ENCODE data around the gene LRRC4C.

The LRRC4C gene

GRCh38 chr11:40149721-40150120 is 1309.7 kb downstream of the LRRC4C start:
- TF ChIP-seq ZBTB7A (IDR thresholded peaks at IDR 0.05; ENCODE audit: low read depth) (no peak), FOXM1 (IDR thresholded peaks at IDR 0.05; ENCODE audit: borderline replicate concordance, low read depth) (no peak), TEAD4 (IDR thresholded peaks at IDR 0.05) (no peak), RAD21 (IDR thresholded peaks at IDR 0.05; ENCODE audit: low read depth) (no peak), MAX (IDR thresholded peaks at IDR 0.05) (no peak), EP300 (IDR thresholded peaks at IDR 0.05; ENCODE audit: borderline replicate concordance) (no peak), CREB1 (IDR thresholded peaks at IDR 0.05; ENCODE audit: low read depth) (no peak), YY1 (IDR thresholded peaks at IDR 0.05; ENCODE audit: low read depth) (no peak), TAF1 (IDR thresholded peaks at IDR 0.05; ENCODE audit: low read depth) (no peak), TCF12 (IDR thresholded peaks at IDR 0.05; ENCODE audit: low read depth) (no peak), NFIC (IDR thresholded peaks at IDR 0.05) (no peak), CEBPB (IDR thresholded peaks at IDR 0.05) (no peak), EGR1 (IDR thresholded peaks at IDR 0.05) (no peak)
- TF ChIP-seq, protein P1, sequence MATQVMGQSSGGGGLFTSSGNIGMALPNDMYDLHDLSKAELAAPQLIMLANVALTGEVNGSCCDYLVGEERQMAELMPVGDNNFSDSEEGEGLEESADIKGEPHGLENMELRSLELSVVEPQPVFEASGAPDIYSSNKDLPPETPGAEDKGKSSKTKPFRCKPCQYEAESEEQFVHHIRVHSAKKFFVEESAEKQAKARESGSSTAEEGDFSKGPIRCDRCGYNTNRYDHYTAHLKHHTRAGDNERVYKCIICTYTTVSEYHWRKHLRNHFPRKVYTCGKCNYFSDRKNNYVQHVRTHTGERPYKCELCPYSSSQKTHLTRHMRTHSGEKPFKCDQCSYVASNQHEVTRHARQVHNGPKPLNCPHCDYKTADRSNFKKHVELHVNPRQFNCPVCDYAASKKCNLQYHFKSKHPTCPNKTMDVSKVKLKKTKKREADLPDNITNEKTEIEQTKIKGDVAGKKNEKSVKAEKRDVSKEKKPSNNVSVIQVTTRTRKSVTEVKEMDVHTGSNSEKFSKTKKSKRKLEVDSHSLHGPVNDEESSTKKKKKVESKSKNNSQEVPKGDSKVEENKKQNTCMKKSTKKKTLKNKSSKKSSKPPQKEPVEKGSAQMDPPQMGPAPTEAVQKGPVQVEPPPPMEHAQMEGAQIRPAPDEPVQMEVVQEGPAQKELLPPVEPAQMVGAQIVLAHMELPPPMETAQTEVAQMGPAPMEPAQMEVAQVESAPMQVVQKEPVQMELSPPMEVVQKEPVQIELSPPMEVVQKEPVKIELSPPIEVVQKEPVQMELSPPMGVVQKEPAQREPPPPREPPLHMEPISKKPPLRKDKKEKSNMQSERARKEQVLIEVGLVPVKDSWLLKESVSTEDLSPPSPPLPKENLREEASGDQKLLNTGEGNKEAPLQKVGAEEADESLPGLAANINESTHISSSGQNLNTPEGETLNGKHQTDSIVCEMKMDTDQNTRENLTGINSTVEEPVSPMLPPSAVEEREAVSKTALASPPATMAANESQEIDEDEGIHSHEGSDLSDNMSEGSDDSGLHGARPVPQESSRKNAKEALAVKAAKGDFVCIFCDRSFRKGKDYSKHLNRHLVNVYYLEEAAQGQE (IDR thresholded peaks at IDR 0.05; ENCODE audit: low read depth) = no peak
- TF ChIP-seq, protein P2, sequence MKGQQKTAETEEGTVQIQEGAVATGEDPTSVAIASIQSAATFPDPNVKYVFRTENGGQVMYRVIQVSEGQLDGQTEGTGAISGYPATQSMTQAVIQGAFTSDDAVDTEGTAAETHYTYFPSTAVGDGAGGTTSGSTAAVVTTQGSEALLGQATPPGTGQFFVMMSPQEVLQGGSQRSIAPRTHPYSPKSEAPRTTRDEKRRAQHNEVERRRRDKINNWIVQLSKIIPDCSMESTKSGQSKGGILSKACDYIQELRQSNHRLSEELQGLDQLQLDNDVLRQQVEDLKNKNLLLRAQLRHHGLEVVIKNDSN (IDR thresholded peaks at IDR 0.05) = no peak

DNA sequence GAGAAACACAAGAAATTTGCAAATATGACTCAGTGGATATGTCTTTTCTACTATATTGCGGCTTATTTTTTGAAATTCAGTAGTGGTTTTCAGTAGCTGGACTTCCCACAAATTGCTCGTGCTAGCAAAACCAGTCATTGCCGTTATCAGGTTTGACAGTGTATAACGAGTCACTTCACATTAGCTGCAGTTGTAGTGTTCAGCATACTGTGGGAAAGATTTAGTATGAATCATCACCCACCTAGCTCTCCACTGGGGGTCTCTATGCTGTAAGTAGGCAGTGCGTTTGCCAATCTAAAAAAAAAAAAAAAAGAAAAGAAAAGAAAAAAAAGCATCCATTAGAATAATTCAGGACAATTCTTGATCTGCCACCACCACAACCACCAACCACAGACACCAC is 1318.9 kb downstream of the LRRC4C start:
- TF ChIP-seq FOXM1 (IDR thresholded peaks at IDR 0.05; ENCODE audit: borderline replicate concordance, low read depth) = no peak
- no peak for TF ChIP-seq YY1 (IDR thresholded peaks at IDR 0.05; ENCODE audit: low read depth)
- TF ChIP-seq, protein P1 (IDR thresholded peaks at IDR 0.05; ENCODE audit: low read depth) = no peak
- no peak for TF ChIP-seq RAD21 (IDR thresholded peaks at IDR 0.05; ENCODE audit: low read depth)
- TF ChIP-seq EP300 (IDR thresholded peaks at IDR 0.05; ENCODE audit: borderline replicate concordance) = no peak
- no peak for TF ChIP-seq EGR1 (IDR thresholded peaks at IDR 0.05)
- TF ChIP-seq TAF1 (IDR thresholded peaks at IDR 0.05; ENCODE audit: low read depth) = no peak
- TF ChIP-seq NFIC (IDR thresholded peaks at IDR 0.05) = no peak
- TF ChIP-seq MAX (IDR thresholded peaks at IDR 0.05) = no peak
- no peak for TF ChIP-seq CEBPB (IDR thresholded peaks at IDR 0.05)
- no peak for TF ChIP-seq ZBTB7A (IDR thresholded peaks at IDR 0.05; ENCODE audit: low read depth)
- no peak for TF ChIP-seq TCF12 (IDR thresholded peaks at IDR 0.05; ENCODE audit: low read depth)
- no peak for TF ChIP-seq TEAD4 (IDR thresholded peaks at IDR 0.05)
- TF ChIP-seq, protein P2 (IDR thresholded peaks at IDR 0.05) = no peak
- no peak for TF ChIP-seq CREB1 (IDR thresholded peaks at IDR 0.05; ENCODE audit: low read depth)

GRCh38 chr11:40139536-40139935 is 1319.9 kb downstream of the LRRC4C start:
- TF ChIP-seq TAF1 (IDR thresholded peaks at IDR 0.05; ENCODE audit: low read depth) (no peak), MAX (IDR thresholded peaks at IDR 0.05) (no peak), RAD21 (IDR thresholded peaks at IDR 0.05; ENCODE audit: low read depth) (no peak), EP300 (IDR thresholded peaks at IDR 0.05; ENCODE audit: borderline replicate concordance) (no peak), NFIC (IDR thresholded peaks at IDR 0.05) (no peak), ZBTB7A (IDR thresholded peaks at IDR 0.05; ENCODE audit: low read depth) (no peak)

GRCh38 chr11:40139066-40139465 is 1320.4 kb downstream of the LRRC4C start:
- TF ChIP-seq RAD21 (IDR thresholded peaks at IDR 0.05; ENCODE audit: low read depth) = no peak

GRCh38 chr11:40134820-40135570 is 1324.5 kb downstream of the LRRC4C start:
- TF ChIP-seq FOXM1 (IDR thresholded peaks at IDR 0.05; ENCODE audit: borderline replicate concordance, low read depth) = no peak
- TF ChIP-seq, protein P1 (IDR thresholded peaks at IDR 0.05; ENCODE audit: low read depth) = no peak
- TF ChIP-seq, protein P2 (IDR thresholded peaks at IDR 0.05) = no peak
- TF ChIP-seq CEBPB (IDR thresholded peaks at IDR 0.05) = no peak
- TF ChIP-seq TAF1 (IDR thresholded peaks at IDR 0.05; ENCODE audit: low read depth) = no peak
- TF ChIP-seq ZBTB7A (IDR thresholded peaks at IDR 0.05; ENCODE audit: low read depth) = no peak
- no peak for TF ChIP-seq EGR1 (IDR thresholded peaks at IDR 0.05)
- no peak for TF ChIP-seq EP300 (IDR thresholded peaks at IDR 0.05; ENCODE audit: borderline replicate concordance)
- TF ChIP-seq TEAD4 (IDR thresholded peaks at IDR 0.05) = no peak
- TF ChIP-seq TCF12 (IDR thresholded peaks at IDR 0.05; ENCODE audit: low read depth) = no peak
- TF ChIP-seq NFIC (IDR thresholded peaks at IDR 0.05) = no peak
- TF ChIP-seq MAX (IDR thresholded peaks at IDR 0.05) = no peak
- no peak for TF ChIP-seq YY1 (IDR thresholded peaks at IDR 0.05; ENCODE audit: low read depth)
- no peak for TF ChIP-seq RAD21 (IDR thresholded peaks at IDR 0.05; ENCODE audit: low read depth)
- no peak for TF ChIP-seq CREB1 (IDR thresholded peaks at IDR 0.05; ENCODE audit: low read depth)
